Measurements from ENCODE around the gene COL4A2.

Gene COL4A2

DNA sequence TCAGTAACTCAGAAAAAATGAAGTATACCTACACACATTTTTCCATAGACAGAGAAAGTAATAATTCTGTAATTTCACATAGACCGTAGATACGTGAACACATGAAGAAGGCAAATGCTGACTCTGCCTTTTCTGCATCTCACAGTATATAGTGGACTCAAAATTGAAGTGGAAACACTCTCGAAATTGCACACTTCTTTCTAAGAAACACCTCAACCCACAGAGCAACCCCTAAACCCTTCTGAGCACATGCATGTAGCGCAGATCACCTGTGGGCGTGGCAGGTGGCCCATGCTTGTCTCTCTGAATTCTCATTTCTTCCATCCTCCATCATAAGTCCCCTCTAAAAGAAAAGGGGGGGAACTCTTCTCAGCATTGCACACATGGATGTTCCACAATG, 34.9 kb upstream of the COL4A2 start:
- no peak for DNase-seq (ENCODE audit: low read depth in 2 of 2)

DNA sequence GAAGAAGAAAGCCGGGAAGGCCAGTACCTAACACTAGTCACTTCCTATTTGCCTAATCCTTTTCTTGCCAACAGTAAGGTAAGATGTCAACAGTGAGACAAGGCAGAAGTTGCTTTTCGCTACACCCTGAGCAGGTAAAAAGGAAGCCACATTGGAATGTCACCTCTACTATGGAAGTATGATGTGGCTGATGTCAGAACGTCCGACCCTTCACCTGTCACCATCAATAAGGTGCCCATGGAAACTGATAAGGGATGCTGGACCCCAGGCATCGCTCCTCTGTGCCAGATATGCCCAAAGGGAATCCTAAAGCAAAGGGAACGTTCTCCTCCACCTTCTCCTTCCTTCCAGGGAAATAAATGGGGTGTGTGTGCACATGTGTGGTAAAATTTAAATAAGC, 34.4 kb upstream of the COL4A2 start:
- no peak for DNase-seq (ENCODE audit: low read depth in 2 of 2)

DNA sequence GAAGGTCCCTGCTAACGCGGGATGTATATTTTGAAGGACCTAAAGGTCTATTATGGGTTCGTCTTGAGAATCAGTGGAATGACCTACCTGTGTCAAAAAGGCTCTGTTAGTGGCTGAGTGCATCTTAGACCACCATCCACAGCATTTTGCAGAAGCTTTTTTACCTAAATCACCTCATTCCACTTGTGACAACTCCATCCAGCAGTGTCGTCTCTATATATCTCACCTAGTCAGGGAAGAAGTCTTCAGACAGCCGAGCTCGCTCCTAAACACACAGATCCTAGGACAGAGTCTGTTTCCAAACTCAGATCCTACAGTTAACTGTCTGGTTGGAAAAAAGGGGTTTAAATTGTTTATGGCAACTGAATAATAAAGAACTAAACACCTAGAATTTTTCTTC, 33.8 kb upstream of the COL4A2 start:
- DNase-seq (ENCODE audit: low read depth in 2 of 2) = no peak

DNA sequence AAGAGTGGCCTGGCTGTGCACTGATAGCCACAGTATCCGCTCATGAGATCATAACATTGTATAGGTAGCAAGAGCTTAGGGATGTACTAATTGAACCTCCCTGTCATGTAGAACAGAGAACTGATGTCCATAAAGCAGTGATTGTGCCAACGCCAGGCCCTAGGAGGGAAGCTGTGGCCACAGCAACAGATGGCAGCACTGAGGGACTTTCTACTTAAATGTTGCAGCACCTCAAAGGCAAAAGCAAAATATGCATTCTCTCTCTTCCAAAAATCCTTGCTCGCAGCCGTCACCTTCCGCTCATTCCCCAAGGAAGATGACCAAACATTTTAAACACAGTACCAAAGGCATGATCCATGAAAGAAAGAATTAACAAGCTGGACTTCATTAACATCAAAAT, 32.4 kb upstream of the COL4A2 start:
- DNase-seq (ENCODE audit: low read depth in 2 of 2) = no peak

DNA sequence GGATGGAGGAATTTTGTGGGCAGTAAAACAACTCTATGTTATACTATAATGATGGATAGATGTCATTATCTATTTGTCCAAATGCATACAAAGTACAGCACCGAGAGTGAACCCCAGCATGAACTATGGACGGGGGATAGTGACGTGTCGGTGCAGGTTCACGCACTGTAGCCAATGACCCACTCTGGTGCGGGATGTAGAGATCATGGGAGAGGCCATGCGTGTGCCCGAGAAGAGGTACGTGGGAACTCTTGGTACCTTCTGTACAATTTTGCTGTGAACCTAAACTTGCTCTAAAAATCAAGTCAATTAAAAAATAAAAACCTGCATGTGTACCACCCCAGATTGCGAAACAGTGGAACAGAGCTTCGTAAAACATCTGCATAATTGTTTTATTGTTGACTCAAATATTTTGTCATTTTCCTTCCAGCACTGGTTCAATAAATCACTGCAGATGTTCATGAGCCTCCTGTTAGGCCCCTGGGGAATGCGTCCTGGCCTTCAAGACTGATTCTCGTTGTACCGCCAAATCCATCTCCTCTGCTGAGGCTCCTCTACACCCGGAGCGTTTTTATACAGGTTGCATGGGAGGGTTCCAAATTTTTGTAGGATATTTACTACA, 31.0 kb upstream of the COL4A2 start:
- no peak for DNase-seq (ENCODE audit: low read depth in 2 of 2)

DNA sequence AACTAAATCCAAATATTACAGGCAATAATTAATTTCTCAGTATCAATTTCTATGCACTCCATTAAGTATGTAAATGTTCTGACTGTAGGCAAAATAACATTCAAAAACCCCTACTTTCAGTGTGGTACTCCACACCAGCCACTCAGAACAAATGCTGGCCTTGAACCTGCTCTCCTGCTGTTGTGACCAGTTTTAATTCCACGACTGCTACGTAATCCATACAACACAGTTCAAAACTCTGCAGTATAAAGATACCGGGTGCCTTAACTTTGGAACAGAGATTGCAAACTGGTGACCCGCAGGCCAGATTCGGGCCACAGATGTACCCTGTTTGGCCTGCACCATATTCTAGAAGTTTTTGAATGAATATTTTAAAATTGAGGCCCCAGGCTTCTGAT, 30.5 kb upstream of the COL4A2 start:
- DNase-seq (ENCODE audit: low read depth in 2 of 2) = no peak

DNA sequence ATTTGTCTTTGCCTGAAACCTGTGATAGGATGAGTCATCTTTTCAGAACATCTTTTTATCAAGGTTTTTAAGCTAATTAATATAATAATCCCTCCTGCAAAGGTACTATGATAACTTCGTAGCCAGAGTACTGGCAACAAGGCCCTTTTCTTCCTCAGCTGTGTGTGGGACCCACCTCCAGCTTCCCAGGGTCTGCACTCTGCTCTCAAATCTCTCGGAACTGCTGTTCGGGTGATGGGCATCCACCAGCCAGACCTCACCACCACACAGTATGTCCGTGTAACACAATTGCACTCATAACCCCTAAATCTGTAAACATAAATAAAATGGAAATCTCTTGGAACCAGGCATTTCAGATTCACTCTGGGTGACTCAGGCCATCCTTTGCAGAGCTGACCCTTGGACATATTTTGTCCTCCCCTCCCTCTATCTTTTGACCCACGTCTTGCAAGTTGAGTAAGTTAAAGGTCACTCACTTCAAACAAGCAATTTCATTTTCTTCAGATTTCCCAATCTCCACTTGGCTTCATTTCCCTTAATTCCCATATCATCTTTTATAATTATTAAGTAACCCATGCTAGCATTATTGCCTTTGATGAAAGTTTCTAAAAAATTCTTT, 29.6 kb upstream of the COL4A2 start:
- DNase-seq (ENCODE audit: low read depth in 2 of 2) = no peak

DNA sequence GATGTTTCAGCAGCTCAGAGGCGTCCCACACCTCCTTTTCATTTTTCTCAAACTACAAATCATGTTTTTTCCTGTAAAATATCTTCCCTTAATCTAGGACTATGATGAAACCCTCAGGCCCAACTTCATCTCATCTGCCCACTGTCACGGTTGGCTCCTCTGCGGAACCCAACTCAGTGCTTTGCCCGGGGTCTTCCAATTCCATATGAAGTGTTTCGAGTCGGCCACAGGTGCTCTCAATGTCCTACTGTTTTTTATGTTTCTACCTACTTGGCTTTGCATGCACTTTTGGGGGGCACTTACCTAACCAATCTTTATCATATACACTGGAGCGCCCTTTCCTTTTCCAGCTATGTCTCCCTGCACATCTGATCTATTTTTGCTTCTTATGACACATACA, 28.2 kb upstream of the COL4A2 start:
- no peak for DNase-seq (ENCODE audit: low read depth in 2 of 2)

DNA sequence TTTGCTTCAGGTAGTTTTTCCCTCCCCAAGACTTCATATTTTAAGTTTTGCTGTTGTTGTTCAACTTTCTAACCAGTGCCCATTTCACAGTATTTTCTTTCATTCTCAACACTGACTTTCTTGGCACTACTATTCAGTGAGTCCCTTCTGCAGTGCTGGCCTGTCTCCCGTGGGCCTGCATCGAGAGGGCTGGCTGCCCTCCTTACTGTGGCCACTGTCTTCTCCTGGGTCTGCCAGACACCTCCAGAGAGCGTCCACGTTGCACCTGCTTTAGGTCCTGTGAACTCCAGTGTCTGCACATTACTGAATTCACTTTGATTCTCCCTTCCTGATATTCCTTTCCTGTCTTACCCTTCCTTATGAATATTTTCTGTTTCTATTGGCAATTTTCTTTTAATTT, 27.4 kb upstream of the COL4A2 start:
- DNase-seq (ENCODE audit: low read depth in 2 of 2) = no peak

DNA sequence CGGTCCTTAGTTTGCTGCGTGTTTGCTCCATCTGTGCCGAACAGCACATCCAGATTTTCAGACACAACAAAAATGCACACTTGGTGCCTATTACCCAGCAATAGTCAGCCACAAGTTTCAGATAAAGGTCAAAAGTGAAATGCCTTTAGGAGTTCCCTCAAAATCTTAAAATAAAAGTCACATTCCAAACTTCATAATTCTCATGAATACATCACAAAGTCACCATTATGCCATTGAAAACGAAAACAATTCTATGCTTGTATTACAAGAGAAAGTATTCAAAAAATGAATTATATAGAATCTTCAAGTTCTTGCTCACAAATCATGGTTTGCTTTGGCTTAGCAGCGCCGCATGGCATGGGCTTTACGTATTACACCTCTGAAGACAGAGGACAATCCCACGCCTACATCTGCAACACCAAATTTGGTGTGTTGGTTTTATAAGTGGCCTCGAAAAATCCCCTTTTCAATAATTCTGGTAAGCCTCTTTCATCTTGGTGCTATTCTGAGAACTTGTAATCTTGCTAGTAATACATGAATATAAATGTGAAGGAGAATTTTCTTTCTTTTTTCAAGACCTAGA, 26.8 kb upstream of the COL4A2 start:
- DNase-seq (ENCODE audit: low read depth in 2 of 2) = no peak

DNA sequence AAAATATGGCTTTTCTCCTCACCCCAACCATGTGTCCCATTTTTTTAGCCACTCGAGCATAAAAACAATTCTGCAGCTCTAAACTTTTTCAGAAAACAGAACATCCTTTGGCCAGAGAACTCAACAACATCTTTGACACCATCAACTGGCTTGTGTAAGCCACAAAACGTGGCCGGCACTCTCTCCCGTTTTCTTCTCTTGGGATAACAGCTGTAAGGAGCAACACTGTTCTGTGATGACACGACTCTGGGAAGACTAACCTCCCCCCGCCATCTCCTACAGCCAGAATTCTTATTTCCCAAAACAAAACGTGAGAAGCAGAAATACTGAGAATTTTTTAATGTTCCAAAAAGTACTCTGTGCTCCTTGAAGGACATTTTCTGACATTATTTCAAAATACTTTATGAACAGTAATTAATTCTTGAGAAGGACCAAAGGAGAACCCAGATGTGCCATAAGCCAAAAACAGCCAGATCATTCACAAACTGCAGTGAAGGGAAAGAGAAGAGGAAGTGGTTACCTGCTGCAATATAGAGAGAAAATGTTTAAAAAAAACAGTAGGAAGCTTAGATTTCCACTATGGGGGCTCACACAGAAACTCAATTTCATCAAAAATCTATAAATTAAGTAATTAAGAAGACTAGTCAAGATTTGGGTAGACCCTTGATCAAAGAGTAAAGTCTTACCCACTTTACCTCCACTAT, 25.9 kb upstream of the COL4A2 start:
- no peak for DNase-seq (ENCODE audit: low read depth in 2 of 2)

DNA sequence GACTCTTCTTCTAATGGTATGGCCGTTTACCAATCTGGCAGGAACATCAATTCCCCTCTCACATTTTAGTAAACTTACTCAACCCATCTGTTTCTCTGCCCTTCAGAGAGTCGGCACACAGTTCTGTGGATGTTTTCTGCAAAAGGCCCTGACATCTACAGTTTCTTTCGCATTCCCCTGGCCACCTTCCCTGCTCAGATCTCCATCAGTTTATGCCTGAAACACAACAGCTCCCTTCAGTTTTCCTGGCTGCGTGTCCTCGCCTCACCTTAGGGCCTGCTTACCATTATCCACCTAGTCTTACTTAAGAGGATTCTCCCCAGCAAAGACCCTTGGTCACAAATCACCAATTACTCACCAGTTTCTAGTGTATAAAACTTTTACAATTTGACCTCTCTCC, 25.3 kb upstream of the COL4A2 start:
- no peak for DNase-seq (ENCODE audit: low read depth in 2 of 2)

DNA sequence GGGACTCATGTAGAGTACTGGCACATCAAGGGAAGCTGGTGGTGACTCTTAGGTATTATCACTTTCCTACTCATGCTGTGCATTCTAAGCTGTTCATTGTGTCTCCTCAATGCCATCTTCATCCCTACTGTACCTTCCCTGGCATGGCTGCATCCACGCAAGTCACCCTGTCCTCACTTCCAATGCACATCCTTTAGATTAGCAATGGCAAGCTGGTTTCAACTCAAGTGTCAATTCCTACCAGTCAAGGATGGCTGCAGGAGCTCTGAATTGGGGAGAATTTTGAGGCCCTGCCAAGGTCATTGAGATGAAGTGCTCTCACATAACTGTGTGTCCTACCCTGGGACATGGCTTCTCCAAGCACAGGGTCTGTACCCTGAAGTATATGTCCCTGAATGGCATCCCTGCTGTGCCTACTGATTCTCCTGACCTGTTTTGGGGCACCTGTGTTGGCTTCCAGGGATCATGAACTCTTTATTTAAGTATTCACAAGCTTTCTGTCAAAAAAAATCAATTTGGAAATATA, 24.7 kb upstream of the COL4A2 start:
- DNase-seq (ENCODE audit: low read depth in 2 of 2) = no peak

DNA sequence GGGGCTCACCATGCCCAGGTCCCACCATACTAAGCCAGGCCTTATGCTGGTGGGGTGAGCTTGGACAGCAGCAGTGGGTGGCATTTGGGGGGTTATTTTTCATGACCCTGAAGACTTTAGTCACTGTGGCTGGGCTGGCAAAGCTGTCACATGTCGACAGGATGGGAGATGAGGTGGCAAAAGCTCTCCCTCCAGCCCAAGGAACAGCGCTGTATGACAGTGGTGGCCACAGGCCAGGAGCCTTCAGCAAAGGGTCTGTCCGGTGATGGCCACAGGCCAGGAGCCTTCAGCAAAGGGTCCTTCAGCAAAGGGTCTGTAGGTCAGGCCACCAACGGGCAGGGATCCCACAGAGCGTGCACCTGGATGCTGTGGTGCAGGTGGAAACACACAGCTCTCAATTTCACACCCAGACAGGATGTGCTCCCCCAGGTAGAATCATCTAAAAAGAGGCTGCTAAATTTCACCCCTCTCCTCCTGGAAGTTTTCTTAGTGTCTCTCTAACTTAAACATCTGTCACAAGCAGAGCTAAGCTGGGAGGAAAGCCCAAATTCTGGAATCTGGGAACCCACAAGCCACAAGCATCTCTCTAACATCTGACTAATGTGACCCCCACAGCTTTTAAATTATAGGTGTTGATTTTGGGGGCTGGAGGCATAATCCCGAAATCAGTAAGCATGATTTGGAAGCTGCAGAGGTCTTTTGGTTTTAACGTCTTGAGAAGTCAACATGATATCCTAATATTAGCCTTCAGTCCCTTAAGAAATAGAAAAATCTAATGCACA, 23.2 kb upstream of the COL4A2 start:
- DNase-seq (ENCODE audit: low read depth in 2 of 2) = no peak

DNA sequence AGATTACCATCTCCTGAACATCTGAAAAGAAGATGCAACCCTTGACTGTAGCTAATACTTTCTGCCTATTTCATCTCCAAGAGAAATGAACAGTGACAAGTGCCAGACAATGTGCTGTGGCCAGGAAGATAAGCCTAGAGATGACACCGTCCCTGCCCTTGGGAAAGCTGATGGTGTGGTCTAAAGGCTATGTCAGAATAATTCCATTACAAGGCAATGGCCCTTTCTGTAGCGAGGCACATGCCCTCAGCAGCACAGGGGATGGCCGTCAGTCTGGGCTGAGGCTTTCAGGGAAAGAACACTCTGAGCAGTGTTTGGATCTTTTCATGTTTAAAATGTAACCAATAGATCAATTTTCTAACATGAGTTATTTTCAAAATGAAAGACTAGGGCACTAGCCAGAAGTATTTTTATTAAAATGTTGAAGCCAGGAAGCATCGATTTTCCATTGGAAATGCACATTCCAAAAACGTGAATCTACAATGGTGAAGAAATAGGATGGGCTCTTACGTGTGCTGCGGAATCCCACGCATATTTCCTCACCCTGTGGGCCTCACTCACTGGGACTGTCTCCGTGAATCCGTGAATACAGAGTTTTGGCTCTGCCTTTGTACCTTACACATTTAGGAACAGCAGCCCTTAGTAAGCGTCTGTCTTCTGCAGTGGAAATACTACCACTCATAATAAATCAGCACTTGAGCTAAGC, 22.2 kb upstream of the COL4A2 start:
- no peak for DNase-seq (ENCODE audit: low read depth in 2 of 2)

DNA sequence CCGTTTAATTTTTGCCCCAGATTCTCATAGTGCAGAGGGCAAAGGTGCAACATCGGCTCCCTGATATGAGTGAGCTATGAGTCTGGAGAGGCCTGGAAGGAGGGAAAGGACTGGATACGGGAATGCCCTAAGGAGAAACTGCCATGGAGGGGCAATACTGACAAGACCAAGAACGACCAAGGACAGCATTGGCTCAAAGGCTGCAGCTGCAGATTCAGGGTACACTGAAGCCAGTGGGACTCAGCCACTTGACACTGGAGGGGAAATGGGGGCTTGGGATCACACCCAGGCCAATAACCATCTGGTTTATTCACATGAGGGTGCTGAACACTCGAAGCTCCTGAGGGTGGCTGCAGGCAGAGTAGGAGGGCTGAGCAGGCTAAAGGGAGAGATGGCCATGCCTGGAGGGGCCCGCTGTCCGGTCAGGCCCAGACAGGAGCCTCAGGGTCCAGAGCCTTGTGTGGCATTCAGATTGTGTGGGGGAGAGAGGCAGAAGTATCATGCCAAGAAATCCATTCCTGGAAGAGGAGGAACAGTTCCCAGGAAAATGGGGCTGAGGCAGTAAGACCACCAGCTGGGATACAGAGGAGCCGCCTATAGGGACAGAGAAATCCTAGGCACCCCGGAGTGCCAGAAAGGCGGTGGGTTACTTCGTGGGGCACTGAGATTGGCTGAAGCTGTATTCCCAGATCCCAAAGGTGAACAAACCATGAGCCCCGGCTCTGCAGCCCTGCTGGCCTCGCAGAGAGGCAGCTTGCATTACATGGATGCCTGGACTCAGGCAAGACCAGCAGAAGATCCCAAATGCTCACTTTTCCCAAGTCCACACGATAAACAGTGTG, 20.9 kb upstream of the COL4A2 start:
- DNase-seq (ENCODE audit: low read depth in 2 of 2) = no peak

DNA sequence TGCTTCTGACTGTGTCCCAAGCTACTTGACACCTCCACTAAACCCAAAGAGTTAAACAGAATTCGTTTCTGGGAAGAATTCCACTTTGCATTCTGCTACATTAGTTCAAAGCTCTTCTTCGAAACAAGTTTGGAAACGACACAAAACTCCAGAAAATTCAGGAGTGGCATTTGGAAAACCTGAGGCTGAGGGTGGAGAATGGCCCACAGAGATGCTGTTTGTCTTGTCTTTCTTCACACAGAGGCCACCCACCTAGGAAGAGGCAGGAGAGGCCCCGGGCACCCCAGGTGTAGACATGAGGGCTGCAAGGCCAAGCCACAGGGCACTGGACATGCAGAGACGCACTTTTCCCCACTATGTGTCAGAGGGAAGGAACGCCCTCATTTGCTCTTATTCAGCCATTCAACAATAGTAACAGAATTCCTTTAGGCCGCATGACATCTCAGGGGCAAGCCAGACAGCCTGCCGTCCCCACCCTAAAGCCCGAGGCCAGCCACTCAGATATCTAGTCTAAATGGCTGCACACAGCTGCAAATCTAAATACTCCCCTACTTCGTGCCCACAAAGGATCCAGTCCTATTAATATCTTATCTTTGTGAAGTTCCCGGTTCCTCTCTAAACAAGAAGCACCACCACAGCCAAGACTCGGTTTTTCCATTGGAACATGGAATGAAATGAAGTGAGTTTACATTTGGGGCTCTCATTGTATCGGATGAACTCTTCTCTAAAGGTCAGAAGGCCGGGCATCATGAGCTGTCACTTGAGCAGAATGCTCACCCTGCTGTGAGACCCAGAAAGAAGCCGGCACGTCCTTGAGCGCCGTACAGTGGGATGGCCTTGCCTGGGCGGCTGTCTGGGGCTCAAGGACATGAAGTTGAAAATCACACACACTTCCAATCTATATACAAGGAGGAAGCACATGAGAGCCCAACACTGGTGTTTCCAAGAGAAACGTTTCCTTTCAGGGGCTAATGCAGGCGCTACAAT, 20.0 kb upstream of the COL4A2 start:
- DNase-seq (ENCODE audit: low read depth in 2 of 2) = no peak

DNA sequence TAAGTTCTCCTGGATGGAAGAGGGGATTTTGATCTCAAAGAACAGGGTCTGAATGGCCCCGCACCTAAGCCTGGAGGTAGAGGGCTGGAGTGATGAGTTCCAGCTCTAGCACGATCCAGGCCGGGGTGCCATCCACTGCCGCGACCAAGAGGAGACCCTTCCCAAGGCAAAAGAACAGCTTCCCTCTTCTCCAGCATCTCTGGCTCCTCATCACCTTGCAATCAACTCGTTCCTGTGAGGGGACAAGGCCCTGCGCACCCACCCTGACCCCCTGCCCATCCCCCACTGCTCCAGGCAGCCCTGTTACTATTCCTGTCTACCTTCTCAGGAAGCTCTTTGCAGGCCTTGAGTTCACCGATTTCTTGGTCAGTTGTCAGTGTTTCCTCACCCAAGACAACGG, 17.9 kb upstream of the COL4A2 start:
- DNase-seq (ENCODE audit: low read depth in 2 of 2) = no peak

DNA sequence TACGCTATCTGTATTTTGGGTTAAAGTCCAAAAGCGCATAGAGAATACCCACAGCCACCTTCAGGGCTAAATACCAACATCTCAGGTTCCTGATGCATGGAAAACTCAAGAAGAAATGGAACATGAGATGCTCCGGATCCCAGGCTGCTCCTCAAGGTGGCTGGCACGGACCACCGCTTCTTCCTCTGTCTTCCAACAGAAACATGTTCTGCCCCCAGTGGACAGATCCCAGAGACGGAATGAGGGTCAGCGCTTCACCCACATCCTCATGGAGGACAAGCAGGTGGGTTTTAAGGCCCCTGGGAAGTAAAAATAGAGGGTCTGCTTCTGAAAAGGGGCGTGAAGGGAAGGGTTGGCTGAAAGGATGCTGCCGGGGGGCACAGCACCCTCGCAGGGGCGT, 17.4 kb upstream of the COL4A2 start:
- no peak for DNase-seq (ENCODE audit: low read depth in 2 of 2)
